ENCODE measurements around the gene RAB3C. TPM values are rescaled to one million over a fixed set of nuclear protein-coding genes. Genes with fewer than 3 reads are reported as not detected.

The RAB3C gene
- total RNA-seq, 1 experiment from 2014 or later = not detected

DNA sequence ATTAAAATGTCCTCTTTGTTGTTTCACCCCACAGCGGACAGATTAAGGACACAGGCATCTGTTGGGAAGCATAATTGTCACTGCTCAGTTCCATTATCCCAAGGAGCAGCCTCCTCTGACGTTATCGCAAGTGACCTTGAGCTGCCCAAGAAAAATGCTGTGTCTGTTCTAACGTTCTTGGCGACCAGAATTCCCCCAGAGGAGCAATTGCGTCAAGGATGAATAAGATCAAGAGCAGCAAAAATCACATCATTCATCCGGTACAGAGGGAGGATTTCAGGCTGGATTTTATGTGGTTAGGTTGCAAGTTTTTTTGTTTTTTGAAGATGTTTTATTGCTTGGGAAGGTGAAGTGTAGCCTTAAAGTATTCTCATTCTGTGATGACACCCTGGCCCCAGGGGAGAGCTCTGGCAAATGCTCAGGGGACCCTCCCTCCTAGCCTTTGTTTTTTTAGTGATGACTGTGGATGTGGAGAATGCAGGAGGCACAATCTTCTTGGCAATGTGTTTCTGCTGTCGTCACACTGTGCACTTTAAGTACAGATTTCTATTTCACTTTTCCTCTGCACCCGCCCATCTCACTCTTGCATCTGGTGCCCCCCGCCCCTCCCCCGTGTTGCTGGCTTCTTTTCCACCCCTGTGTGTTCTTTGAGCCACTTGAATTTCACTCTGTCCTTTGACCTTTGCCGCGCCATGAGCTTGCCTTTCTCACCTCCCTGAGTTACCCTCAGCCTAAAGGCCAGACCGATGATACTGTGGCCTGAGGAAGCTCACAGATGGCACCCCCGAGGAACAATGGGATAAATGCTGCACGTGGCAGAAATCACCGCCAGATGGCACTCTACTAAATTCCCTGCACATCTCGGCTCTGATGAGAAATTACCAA is 308.5 kb downstream of the RAB3C start:
- Mint-ChIP-seq H3K4me3 (ENCODE audit: unreplicated experiment) (peak overlapping the region; percentile 68), H3K27me3 (ENCODE audit: insufficient read depth, unreplicated experiment) (no peaks in the 10 kb centered on the region), H3K9me3 (ENCODE audit: unreplicated experiment) (no peaks in the 10 kb centered on the region), H3K36me3 (ENCODE audit: insufficient read depth, unreplicated experiment) (no peaks in the 10 kb centered on the region), H3K27ac (ENCODE audit: low read depth, unreplicated experiment) (peak overlapping the region; percentile 92), H3K4me1 (ENCODE audit: insufficient read depth, unreplicated experiment) (peaks cover 52% of the 10 kb centered on the region)
- TF ChIP-seq, protein P1, sequence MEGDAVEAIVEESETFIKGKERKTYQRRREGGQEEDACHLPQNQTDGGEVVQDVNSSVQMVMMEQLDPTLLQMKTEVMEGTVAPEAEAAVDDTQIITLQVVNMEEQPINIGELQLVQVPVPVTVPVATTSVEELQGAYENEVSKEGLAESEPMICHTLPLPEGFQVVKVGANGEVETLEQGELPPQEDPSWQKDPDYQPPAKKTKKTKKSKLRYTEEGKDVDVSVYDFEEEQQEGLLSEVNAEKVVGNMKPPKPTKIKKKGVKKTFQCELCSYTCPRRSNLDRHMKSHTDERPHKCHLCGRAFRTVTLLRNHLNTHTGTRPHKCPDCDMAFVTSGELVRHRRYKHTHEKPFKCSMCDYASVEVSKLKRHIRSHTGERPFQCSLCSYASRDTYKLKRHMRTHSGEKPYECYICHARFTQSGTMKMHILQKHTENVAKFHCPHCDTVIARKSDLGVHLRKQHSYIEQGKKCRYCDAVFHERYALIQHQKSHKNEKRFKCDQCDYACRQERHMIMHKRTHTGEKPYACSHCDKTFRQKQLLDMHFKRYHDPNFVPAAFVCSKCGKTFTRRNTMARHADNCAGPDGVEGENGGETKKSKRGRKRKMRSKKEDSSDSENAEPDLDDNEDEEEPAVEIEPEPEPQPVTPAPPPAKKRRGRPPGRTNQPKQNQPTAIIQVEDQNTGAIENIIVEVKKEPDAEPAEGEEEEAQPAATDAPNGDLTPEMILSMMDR (IDR thresholded peaks at IDR 0.05; ENCODE audit: unreplicated experiment) = peak; percentile 48
- BruUV-seq (replicated peaks) = no TSS peak
- CTCF ChIA-PET = interaction anchor here (0.6 to 8.4 kb wide), 42 partner anchors 9 to 909 kb away, joined by 3 to 149 read pairs (median 4); no protein-coding TSS in a partner anchor
- DNase-seq (ENCODE audit: unreplicated experiment) = peak; percentile 92
- intact Hi-C loops (cut with micrococcal nuclease) = loop anchor here (1.0 kb wide), 4 partner anchors 116 to 489 kb away; no protein-coding TSS in a partner anchor
- POLR2A ChIA-PET = interaction anchor here (0.6 to 1.3 kb wide), 9 partner anchors 110 to 494 kb away, joined by 3 to 6 read pairs (median 3); no protein-coding TSS in a partner anchor

DNA sequence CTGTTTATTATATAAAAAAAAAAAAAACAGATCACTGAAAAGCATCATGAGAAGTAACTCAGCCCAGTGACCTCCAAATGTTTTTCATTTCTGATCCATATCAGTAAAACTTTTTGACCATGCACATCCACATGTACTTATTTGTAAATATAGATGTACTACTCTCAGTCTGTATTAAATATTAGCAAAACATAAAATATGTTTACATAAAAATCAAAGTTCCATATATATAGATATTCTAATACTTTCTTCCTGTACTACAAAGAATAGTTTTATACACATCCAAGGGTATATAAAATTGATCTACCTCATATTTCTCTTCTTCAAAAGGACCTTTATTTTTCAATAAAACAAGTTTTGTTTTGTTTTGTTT is 309.1 kb downstream of the RAB3C start:
- Mint-ChIP-seq H3K27ac (ENCODE audit: low read depth, unreplicated experiment) (peak overlapping the region; percentile 92), H3K36me3 (ENCODE audit: insufficient read depth, unreplicated experiment) (peaks cover 2% of the 10 kb centered on the region), H3K4me1 (ENCODE audit: insufficient read depth, unreplicated experiment) (peaks cover 46% of the 10 kb centered on the region), H3K27me3 (ENCODE audit: insufficient read depth, unreplicated experiment) (no peaks in the 10 kb centered on the region), H3K9me3 (ENCODE audit: unreplicated experiment) (no peaks in the 10 kb centered on the region), H3K4me3 (ENCODE audit: unreplicated experiment) (peak overlapping the region; percentile 68)
- TF ChIP-seq, protein P1 (IDR thresholded peaks at IDR 0.05; ENCODE audit: unreplicated experiment) = no peak
- intact Hi-C loops (cut with micrococcal nuclease) = loop anchor here (1.0 kb wide), 4 partner anchors 115 to 488 kb away; no protein-coding TSS in a partner anchor
- POLR2A ChIA-PET = interaction anchor here (0.7 to 1.3 kb wide), 5 partner anchors 31 to 282 kb away, joined by 3 to 6 read pairs (median 4); no protein-coding TSS in a partner anchor
- DNase-seq (ENCODE audit: unreplicated experiment) = no peak
- CTCF ChIA-PET = interaction anchor here (0.6 to 8.4 kb wide), 37 partner anchors 9 to 886 kb away, joined by 3 to 149 read pairs (median 5); no protein-coding TSS in a partner anchor
- BruUV-seq (replicated peaks) = TSS peak; percentile 99

DNA sequence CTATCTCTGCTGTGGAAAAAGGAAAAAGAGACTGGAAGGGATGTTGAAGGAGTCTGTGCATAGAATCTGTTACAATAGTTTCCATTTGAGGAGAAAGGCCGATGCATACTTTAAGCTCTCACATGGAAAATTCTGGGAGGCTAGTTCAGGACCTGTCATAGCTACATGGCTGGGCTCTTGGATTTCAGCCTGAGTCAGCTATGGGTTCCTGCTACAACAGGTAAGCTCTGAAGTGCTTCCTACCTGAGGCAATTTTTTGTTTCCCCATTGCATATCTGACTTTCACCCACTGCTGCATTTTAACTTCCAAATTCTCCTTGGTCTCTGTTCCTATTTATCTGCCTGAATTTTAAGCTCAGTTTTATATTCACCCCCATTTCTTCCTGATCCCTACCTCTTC is 310.7 kb downstream of the RAB3C start:
- intact Hi-C loops (cut with micrococcal nuclease) = no loop called here
- BruUV-seq (replicated peaks) = no TSS peak
- CTCF ChIA-PET = interaction anchor here (0.6 to 8.4 kb wide), 14 partner anchors 23 to 494 kb away, joined by 3 to 149 read pairs (median 4); partner anchors contain the start of gene RAB3C

More for the DNA sequence above, 310.7 kb downstream of the RAB3C start:
- TF ChIP-seq, protein P1 (IDR thresholded peaks at IDR 0.05; ENCODE audit: unreplicated experiment) = no peak
- H3K36me3 Mint-ChIP-seq (ENCODE audit: insufficient read depth, unreplicated experiment) = peaks cover 5% of the 10 kb centered on the region
- peaks cover 30% of the 10 kb centered on the region for H3K4me1 Mint-ChIP-seq (ENCODE audit: insufficient read depth, unreplicated experiment)
- no peaks in the 10 kb centered on the region for H3K27me3 Mint-ChIP-seq (ENCODE audit: insufficient read depth, unreplicated experiment)
- no peaks in the 10 kb centered on the region for H3K9me3 Mint-ChIP-seq (ENCODE audit: unreplicated experiment)
- DNase-seq (ENCODE audit: unreplicated experiment) = no peak
- H3K27ac Mint-ChIP-seq (ENCODE audit: low read depth, unreplicated experiment) = no peak overlapping the region
- POLR2A ChIA-PET = interaction anchor here (1.0 to 1.5 kb wide), 2 partner anchors 92 to 114 kb away, joined by 3 to 4 read pairs; no protein-coding TSS in a partner anchor
- no peak overlapping the region for H3K4me3 Mint-ChIP-seq (ENCODE audit: unreplicated experiment)
